Skin of body (tissue), 2 donors: Measurements from ENCODE around the gene MSI2. TPM values are rescaled to one million over a fixed set of nuclear protein-coding genes. Genes with fewer than 3 reads are reported as not detected.

Experiments used
- DNase-seq: peaks from one replicate; lab custom pipeline; 2025; lab: John Stamatoyannopoulos, UW
- total RNA-seq: library from RNA; depleted of rRNA; stranded (reverse); fragments of >200 nt; gene quantifications from one replicate; pipeline ENCODE4 v1.2.3, GENCODE V29; 2014

Gene MSI2
- total RNA-seq, 1 donor from 2014 or later = 22.9 TPM

- DNase-seq = no peak
Measured at GRCh38 chr17:57246257-57246656, 10.1 kb upstream of the MSI2 start.

DNA sequence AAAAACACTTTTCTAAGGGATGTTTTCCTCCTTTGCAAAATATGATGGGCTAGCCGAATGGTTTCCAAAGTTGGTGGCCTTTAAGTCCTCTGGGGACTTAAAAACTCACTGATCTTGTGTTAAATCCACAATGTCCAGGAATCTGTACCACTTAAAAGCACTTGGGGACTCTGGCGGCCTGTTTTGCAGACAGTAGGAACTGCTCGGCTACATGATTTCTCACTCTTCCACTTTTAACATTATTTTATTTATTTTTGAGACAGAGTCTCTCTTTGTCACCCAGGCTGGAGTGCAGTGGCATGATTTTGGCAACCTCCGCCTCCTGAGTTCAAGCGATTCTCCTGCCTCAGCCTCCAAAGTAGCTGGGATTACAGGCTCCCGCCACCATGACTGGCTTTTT, 9.1 kb upstream of the MSI2 start:
- DNase-seq = no peak

GRCh38 chr17:57247913-57248312, 8.4 kb upstream of the MSI2 start:
- DNase-seq = no peak

GRCh38 chr17:57249520-57249919, 6.8 kb upstream of the MSI2 start:
- no peak for DNase-seq

DNA sequence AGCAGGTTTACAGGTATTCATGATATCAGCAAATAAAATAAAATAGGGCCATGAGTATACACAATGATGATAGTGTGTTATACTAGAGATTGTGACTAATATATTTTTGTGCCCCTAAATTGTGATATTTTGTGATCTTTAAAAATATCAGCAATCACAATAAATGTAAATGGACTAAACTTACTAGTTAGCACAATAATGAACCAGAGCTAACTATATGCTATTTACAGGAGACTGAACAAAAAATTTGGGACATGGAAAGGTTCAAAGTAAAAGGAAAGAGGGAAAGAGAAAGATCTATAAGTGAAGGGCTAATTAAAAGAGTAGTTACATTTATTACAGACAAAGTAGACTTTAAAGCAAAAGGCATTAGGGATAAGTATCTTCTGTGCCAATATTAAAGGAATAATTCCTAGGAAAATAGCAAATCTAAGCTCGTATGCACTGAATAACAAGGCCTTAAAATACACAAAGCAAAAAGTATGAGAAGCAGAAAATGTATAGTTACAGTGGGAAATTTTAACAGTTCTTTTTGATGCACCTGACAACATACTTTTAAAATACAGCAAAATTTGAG, 5.0 kb upstream of the MSI2 start:
- no peak for DNase-seq

DNA sequence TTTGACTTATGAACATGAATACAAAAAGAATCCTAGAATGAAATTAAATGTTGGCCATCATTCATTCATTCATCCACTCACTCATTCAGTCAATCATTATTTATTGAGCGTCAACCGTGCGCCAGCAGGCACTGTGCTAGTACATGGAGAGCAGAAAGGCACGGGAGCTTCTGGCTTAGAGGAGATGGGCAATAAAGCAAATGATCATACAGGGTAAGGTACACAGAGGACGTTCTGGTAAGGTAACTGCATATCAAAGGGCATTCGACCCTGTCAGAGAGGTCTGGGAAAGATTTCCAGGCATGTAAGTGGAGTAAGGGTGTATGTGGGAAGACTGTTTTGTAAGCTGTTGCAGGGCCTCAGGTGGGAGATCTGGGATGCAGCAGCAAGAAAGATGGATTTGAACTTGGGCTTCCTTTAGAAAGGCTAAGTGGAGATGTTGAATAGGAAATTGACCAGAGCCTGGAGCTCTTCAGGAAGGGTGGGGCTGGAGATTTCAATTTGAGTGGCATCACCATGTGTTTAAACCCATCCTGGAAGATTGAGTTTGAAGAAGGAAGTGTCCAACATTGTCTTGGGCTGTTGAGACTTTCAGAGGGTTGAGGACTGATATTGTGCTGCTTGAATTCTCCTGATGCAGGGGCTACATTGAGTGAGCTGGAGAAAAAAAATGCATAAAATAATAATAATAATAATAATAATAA, 2.8 kb upstream of the MSI2 start:
- no peak for DNase-seq

DNA sequence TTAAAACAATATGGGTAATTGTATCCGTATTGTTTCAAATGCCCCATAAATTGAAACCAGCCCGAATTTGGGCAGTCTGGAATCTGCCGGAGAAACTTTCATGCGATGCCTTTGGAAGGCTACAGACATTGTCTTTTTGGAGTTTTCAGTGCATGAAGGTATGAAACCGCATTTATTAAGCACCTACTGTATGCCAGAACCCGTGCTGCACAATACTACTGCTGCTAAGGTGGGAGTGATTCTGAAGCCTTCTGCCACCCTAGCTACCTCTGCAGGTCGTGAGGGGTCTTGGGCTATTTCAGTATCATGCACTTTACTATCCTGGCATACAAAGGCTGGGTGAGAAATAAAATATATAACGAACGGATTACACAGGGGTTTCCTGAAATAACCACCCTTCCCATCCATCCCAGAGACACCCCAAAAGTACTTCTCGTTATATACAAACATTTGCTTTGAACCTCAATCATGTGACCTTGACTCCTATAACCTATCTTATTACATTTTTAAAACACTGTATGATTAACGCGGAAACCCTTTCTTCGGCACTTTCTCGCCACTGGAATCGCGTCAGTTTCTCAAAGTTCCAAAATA, 1.0 kb upstream of the MSI2 start:
- no peak for DNase-seq

GRCh38 chr17:57256708-57257112, 387 bp downstream of the MSI2 start:
- DNase-seq = no peak

- DNase-seq = no peak
Measured at GRCh38 chr17:57257195-57257894, 1.0 kb downstream of the MSI2 start.

- no peak for DNase-seq
Measured at GRCh38 chr17:57257895-57258851, 1.9 kb downstream of the MSI2 start.

- DNase-seq = no peak
Measured at GRCh38 chr17:57259306-57259705, 3.0 kb downstream of the MSI2 start.

- DNase-seq = no peak
Measured at GRCh38 chr17:57259817-57260216, 3.5 kb downstream of the MSI2 start.

DNA sequence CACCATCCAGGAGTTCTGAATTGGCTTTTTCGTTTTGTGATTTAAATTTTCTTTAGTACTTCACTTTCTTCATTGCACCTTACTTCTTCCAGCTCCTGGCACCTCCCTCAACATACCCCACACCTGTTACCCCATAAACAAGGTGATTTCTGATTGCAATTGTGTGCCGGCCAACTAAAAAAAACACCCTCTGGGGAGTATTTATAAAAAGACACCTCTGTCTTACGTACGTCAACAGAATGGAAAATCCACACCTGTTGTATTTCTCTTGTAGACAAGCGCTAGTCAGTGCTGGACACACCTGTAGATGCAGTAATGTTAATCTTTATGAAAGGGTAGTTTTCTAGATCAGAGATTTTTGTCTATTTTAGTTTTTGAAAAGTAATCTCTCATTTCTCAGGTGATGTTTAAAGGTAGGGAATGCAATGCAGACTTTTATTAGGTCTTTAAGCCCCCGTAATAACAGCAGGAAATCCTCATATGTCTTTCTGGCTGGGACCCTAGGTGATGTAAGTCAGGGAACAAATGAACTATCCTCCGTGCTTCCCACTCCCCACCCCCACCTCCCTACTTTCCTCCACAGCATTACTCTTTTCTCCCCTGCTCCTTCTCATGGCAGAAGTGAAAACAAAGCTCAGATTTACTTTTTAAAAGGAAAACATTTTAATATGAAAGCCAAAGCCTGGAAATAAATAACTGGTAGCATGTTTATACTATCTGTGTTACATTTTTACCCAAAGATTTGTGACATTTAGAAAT, 4.2 kb downstream of the MSI2 start:
- DNase-seq = no peak

DNA sequence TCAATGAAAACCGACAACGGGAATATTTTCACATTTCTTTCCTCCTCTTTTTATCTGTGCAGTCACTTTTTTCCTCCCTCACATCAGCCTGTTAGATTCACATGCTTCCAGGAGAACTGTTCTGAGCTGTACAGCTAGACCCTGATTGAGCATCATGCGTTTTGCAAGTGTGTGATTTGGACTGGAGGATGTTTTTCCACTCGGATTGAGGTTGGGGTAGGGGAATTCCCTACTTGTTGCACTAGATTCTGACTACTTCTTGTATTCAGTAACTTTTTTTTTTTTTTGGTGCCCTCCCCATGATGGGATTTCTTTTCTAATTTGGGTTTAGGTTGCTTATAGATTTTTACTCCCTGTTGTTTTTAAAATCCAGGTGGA, 4.8 kb downstream of the MSI2 start:
- no peak for DNase-seq

- no peak for DNase-seq
Measured at GRCh38 chr17:57262557-57262956, 6.2 kb downstream of the MSI2 start.

- no peak for DNase-seq
Measured at GRCh38 chr17:57264250-57264649, 7.9 kb downstream of the MSI2 start.

DNA sequence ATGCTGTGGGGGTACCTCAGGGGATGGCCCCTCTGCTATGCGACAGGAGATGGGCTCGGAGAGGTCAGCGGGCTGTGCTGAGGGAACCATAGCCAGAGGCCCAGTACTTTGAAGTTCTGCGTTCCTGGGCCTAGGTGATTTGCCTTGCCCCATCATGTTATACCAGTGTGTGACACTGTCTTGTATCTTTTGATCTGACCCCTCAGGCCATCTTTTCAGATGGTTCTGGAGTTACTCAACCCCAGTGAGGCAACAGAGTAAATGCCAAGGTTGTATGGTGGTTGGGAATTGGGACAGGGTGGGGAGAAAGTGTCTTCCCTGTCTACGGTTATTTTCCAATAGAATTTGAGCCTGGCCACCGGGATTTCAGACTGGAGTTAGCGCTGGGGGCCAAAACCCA, 8.5 kb downstream of the MSI2 start:
- DNase-seq = no peak

- no peak for DNase-seq
Measured at GRCh38 chr17:57266902-57267311, 10.6 kb downstream of the MSI2 start.

DNA sequence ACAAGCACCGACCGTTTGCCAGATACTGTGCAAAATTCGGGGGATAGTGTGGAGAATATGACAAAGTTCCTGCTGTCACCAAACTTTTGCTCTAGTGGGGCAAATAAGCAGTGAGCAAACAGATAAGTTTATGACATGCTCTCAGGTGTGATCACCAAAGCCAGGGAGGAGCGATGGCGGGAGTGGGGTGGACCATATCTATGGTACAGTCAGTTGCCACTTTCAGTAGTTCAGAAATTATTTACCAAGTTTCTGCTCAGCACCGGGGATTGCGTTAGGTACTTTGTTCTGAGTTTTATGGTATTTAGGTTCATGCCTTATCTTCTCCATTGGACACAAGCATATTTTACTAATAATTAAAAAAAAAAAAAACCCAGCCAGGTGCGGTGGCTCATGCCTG, 11.9 kb downstream of the MSI2 start:
- DNase-seq = no peak

- no peak for DNase-seq
Measured at GRCh38 chr17:57269052-57269451, 12.7 kb downstream of the MSI2 start.
